HG03159 (cell line): ENCODE data around the gene SCN5A.

Source experiments
- ATAC-seq: cut with Tn5 transposase; IDR thresholded peaks from one replicate; pipeline ENCODE4 v1.9.1; 2021; ENCODE audit warnings: mild to moderate bottlenecking, moderate library complexity; ENCODE audit not compliant: unreplicated experiment

SCN5A gene

DNA sequence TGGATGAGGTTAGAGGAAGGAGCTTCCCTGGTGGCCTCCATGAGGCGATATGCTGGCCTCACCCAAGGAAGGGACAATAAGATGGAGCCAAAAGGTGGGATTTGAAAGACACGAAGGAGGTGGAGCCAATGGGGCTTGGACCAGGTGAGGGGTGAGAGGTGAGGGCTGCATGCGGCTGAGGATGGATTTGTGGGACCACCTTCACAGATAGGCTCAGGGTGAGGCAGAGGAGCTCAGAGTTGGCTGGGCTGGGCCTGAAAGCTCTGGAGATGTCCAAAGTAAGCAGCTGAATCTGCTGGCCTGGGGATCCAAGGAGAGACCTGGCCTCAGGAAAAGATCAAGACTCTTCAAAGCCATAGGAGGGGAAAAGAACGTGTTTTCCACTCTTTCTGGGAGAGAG is 103.5 kb downstream of the SCN5A start:
- no peak for ATAC-seq

DNA sequence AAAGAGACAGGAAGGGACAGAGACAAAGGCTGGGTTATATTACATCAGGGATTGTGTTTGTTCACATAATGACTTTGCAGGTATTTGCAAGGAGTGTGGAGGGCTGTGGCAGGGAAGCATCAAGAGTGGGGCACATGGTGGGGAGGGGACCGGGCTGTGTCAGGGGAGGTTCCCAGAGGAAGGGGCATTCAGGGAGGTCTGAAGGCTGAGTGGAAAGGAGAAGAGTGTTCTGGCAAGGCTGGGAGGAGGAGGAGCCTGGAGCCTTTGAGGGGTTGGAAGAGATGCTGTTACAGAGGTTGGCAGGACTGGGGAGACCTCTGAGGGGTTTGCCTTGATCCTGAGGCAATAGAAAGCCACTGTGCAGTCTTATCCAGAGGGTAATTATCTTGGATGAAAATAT is 103.9 kb downstream of the SCN5A start:
- no peak for ATAC-seq

DNA sequence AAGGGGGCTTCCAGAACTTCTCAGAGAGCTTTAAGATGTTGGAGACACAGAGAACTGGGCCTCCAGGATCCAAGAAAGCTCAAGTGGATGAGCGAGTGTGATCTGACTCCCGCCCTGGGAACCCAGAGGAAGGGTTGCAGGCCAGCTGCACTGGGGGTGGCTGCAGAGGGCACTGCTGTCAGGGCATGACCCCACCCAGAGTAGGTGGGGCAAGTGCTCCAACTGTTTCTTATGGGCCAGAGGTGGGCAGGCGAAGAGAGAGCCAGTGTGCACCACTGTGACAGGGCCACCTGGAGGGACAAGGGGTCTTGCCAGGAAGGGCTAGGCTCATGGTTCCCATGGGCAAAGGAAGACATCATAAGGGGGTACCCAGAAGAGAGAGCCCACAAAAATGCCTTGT is 104.6 kb downstream of the SCN5A start:
- ATAC-seq = no peak

DNA sequence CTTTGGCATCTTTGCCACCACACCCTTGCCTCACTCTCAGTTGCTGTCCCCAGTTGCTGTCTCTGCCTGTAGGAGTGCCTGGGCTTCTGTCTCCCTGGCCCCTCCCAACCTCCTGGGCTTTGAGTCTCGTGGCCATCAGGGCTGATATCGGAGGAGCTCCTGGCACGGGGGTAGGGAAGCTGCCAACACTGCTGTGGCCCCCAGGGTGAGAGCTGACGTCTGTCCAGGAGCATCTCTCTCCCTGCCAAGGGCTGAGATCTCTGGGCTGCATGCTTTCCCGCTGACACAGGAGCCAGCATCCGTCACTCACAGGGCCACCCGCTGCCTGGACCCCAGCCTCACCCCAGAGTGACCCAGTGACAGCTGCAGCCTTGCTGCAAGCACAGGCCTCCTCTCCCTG is 105.9 kb downstream of the SCN5A start:
- ATAC-seq = no peak

DNA sequence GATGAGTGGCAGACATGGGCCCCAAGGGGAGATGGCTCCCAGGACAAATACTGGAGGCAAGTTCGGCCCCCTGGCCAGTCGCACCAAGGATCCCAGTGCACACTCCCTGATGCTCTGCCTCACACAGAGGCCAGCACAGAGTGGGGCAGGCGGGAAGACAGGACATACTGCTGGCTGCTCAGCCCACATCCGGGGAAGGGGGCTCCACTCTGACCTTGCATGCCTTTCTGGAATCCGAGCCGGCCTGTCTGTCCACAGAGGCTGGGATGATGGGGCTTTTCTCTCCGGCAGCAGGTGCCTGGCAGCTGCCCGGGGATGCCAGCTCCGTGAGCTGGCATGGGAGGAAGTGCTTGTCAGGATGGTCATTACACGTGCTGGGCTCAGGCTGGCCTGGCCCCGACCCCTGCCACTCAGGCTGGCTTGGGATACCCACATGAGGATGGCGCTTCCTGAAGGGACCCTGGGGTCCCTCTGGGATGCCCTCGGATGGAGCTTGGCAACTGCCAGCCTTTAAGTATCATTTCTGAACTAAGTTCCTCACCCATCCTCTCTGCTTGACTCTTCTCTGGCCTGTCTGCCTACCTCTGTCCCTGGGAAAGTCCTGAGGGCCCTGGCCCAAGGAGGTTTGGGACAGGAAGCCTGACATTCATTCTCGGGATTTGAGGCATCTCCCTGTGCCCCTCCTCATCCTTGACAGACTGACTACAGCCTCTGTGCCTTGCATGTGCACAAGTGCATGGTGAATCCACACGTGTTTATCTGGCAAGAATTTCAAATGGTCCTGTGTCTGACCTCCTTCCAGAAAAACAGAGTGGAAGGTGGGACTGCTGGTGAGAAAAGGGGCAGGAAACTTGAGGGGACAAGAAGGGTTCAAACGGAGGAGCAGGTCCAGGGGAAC is 106.8 kb downstream of the SCN5A start:
- ATAC-seq = no peak

DNA sequence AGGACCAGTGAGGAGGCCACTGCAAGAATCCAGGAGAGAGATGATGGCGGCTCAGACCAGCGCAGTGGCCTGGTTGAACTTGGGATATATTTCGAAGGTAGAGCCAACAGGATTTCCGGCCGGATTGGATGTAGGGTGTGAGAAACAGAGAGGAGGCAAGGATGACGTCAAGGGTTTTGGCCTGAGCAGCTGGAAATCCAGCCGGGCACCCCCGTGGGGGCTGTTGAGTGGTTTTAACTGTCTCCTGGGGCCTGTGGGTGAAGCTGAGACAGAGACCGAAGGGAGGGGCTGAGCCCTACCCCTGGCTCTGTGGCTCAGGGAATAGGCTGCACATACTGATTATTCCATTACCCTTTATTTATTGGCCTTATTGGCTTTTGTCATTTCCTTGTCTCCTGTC is 107.7 kb downstream of the SCN5A start:
- no peak for ATAC-seq

DNA sequence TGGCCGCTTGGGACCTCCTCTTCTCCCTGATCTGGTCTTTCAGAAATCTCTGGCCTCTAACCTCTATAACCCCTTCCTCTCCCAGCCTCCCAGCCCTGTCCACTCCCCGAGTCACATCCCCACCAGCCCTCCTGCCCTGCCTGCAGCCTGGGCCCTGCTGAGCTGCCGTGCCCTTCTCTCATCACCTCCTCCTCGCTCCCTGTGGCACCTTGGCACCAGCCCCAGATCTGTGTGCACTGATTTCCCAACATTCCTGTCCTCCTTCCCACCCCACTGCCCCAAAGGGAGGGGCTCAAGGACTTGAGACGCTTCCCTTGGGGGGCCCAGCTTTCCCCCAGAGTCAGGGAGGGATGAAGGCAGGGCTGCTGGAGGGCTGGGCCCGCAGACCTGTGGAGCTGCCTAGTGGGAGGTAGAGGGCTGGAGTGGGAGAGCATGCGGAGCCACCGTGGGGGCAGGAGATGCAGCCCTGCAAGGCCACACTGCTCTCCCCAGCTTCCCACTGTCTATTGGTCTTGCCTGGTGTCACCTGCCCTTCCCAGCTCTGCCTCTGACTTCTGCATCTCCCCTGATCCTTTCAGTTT is 110.6 kb downstream of the SCN5A start:
- ATAC-seq = no peak

DNA sequence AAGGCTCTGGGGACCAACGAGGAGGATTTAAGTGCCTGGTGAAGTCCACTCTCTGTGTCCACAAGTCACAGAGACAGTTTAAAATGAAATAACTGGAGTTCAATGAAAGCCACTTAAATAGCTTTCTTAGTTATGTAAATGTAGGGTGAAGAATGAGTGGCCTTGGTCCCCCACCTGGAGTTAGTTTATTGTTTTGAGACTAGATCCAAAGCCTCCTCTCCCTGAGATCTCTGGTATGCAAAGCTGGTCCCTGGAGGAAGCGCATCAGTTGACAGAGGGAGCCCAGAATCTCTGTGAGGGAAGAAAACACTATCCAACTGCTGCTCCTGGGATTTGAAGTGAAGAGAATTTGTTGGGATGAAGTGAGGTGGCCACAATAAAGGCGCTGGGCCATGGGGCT is 112.8 kb downstream of the SCN5A start:
- no peak for ATAC-seq

DNA sequence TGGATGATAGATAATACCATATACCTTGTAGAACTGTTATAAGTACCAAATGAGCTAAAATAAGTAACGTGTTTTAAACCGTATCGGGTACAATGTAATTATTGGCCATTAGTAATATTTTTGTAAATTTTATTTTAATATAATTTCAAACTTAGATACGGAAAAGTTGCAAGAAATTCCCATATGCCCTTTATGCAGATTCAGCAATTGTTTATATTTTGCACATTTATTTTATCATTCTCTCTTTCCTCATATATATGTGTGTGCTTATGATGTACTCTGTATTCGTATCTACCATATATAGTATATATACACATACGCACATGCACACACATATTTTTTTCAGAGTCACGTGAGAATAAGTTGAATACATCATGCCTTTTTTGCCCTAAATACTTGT is 114.9 kb downstream of the SCN5A start:
- ATAC-seq = no peak

DNA sequence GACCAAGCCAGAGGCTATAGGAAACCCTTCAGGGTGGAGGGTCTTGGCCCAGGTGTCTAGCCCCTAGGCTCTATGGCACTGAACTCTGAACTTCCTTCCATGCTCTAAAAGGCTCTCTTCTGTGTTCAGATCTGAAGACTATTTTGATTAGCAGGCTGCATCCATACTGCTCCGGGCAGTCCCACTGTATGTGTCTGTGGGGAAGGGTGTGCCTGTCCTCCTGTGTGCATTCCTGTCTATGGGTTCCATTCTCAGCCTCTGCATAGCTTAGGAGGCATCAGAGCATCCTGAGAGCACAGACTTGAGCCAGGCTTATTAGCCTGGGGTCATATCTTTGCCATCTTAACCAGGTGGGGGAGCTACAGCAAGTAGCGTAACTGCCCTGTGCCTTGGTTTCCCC is 115.3 kb downstream of the SCN5A start:
- no peak for ATAC-seq

DNA sequence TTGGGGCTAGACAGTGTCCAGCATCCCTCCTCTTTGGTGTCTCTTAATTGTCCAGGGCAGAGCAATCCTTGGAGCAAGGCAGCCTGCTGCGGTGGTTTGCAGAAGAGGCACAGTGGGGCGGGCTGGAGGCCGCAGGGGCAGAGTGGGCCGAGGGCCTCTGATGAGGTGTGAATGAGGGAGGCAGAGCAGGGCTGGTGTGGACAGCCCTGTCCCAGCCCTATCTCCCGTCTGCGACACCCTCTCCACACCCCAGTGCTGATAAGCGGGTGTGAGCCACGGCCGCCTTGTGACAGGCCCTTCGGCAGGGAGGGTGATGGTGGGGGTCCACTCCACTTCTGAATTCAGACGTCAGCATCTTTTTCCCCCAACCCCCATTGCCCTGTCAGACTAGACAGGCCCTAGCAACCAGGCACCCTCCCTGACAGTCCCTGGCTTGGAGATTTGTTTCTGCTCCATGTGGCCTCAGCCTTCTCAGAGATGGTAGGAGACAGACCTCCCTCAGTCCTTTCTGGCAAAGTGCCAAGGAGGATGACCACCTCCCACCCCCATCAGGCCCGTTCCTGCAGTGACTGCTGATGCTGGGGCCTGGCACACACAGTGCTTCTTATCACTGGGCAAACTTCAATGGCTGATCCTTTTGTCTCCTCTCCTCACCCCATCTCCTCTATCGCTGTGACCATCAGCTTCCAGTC is 116.1 kb downstream of the SCN5A start:
- ATAC-seq = no peak

DNA sequence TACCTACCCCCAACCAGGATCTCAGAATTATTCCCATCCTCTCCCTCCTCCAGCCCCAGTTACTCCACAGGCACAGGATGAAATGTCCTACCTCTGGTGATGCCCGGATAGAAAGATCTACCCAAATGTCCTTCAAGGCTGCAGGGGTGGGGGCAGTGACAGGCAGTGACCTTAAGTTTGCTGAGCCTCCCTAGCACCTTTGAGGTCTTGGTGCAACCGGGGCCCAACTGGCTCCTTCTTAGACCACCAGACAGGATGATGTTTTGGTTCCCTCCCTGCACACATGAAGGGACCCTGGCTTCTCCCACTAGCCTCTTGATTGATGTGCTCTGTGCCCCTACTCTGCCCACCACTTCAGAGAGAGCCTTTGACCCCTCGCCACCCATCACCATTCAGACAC is 117.0 kb downstream of the SCN5A start:
- no peak for ATAC-seq

DNA sequence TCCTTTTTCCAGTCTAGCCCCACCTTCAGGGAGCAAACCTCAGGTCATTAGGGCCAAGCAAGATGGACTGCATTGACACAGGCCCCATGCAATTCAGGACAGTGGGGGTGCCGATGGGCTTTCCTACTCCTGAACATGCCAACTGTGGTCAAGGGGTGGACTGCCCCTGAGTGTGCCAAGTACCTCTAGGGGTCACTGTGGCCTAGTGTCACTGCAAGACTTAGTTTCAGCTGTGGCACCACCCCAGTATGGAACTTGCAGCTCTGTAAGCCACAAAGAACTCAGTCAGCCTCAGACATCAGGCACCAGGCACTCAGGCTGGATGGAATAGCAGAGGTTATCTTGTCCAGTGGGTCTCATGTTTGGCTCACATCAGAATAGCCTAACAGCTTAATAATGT is 121.0 kb downstream of the SCN5A start:
- no peak for ATAC-seq

DNA sequence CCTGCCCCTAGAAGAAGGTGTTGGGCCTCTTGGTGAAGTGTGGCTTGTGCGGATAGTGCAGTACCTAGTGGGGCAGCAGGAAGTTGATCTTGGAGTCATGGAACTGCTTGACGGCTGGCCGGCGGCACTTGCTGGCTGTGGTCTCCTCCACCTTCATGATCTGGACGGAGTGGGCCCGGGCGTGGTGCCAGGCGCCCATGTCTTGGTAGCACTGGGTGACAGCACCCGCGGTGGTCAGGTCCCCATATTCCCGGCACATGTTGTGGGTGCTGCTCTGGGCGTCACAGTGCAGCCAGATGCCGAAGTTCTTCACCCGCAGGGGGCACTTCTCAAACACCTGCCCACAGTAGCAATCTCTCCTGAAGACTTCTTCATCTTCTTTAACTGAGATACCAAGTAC is 122.7 kb downstream of the SCN5A start:
- ATAC-seq = no peak

DNA sequence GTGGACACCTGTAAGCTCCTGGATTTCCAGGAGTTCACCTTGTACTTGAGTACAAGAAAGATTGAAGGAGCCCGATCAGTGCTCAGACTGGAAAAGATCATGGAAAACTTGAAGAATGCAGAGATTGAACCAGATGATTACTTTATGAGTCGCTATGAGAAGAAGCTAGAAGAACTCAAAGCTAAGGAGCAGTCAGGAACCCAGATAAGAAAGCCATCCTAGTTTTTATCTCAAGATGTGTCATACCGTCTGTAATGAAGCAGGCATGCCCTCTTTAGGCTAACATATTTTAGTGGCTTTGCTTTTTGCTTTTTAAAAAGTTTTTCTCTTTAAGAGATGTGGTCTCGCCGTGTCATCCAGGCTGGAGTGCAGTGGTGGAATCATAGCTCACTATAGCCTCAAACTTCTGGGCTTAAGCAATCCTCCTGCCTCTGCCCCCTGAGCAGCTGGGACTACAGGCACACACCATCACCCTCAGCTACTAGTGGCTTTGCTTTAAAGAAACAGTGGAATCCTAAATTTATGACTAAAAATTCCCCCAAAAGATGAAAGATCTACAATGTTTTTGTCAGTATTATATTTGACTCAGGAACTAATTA is 125.2 kb downstream of the SCN5A start:
- ATAC-seq = no peak

DNA sequence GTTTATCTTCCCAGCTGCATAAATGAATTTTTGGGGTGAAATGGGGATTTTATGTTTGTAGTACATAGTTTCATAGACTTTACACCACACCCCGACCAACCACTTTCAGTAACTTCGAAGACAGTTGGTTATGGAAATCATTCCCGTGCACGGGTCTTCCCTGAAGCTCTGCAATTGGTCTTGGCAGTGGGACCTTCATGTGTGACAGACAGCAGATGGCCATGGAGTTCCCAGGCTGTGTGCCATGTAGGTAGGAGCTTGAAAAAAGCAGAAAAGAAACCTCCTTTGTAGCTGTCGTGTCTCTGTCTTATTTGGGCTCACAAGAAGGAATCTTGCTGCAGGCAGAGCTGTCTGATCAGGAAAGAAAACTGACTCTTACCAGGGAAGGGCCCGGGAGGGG is 127.5 kb downstream of the SCN5A start:
- no peak for ATAC-seq

DNA sequence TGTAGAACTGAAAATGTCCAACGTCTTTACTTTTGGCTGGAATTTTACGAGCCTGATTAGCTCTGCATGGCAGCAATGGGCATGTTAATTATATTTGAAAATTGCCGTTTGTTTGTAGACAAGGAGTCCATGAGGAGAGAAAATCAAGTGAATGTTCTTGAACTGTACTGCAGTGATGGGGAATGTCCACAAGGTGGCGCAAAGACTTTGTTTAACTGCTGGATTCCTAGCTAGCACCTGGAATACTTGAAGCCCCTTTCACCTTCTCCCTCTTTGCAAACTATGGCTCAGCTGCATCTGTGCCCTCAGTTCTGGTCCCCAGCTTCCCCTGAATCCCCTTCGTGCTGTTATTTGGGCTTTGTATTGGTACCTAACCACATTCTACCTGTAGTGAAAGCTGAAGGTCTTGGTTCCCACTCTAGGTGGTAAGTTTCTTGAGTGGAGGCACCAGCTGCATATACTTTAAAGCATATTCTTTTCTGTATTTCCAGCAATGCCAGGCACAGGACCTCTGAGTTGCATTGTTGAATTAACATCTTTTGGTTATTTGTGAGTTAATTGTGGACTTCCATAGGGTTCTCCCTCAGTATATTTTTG is 128.0 kb downstream of the SCN5A start:
- no peak for ATAC-seq

DNA sequence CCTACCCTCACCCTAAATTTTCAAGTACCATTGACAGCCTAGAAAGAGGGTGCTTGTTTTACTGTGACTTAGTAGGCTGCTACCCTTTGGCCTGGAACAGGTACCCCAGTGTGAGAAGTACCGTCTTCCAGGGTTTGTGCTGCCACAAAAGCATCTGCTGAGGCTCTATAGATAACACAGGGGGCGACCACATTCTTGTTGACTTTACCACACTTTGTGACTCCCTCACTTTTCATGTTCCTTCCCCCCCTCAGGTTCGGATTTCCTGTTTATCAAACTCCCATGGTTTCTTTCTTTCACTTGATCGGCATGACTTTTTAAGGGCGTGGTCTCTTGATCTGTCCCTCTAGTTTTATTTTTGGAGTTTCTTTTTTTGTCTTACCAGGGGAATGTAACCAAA is 129.8 kb downstream of the SCN5A start:
- no peak for ATAC-seq

DNA sequence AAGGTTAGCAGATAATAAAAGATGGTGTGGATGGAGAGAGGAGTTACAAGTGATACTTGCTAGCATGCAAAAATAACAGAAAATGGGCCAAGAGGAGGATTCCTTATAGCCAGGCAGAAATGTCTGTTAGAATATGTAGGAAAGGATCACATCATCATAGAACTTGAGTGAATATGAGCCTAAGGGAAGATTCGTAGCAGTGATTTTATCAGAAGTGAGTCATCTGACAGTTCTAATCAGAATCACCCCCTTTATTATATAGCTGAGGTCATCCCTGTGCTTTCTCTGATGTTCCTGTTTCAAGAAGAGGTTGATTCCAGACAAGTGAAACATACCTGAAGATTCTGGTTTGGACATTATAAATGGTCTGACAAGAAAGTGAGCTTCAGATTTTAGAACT is 130.5 kb downstream of the SCN5A start:
- no peak for ATAC-seq

DNA sequence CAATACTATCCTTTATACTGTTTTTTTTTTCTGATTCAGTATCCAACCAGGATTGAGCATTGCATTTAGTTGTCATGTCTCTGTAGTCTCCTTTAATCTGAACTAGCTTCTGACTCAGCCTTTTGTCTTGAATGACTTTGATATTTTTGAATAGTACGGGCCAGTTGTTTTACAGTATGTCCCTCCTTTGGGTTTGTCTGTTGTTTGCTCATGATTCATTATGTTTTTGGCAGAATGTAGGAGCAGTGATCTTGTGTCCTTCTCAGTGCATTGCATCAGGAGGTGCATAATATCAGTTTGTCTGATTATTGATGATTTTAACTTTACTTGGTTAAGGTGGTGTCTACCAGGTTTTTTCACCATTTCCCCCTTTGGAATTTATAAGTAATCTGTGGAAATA is 132.8 kb downstream of the SCN5A start:
- no peak for ATAC-seq

DNA sequence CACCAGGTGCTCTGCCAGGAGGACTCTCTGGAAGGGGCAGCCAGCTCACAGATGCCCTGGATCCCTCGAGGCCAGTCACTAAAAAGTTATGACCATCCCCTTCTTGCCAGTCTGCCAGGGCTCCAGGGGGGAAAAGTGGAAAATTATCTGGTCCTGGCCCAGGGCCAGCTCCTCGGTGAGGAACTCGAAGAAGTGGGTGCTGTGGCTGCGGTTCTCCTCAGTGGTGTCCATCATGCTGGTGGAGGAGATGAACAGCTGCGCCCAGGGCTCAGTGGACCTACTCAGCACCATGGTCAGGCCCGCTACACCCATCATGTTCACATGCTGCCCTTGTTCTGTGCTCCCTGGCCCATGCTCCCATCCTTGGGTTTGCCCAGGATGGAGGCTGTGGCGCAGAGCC is 134.1 kb downstream of the SCN5A start:
- no peak for ATAC-seq
